ENCODE data around the gene RELA. TPM values are rescaled to one million over a fixed set of nuclear protein-coding genes. Genes with fewer than 3 reads are reported as not detected.

RELA gene
- total and polyA plus RNA-seq, 4 experiments from 2014 or later = 36.5 to 173 (median 122) TPM

- H3K36me3 Mint-ChIP-seq = peaks cover 14 to 64% of the 10 kb centered on the region in 2 donors
- peak in 1 of 5 donors; percentile 44 for DNase-seq
- Histone ChIP-seq H3K9me3 (ENCODE audit: control insufficient read depth in 1 of 2, low read length in 2 of 2) (no peaks in the 10 kb centered on the region), H3K4me3 (ENCODE audit: low read length in 2 of 2) (no peak overlapping the region), H3K27ac (ENCODE audit: low read depth, low read length) (no peak overlapping the region), H3K36me3 (ENCODE audit: insufficient read depth, low read length) (peaks cover 42% of the 10 kb centered on the region), H3K4me1 (ENCODE audit: insufficient read depth, low read length) (peaks cover 35% of the 10 kb centered on the region), H3K27me3 (ENCODE audit: insufficient read depth, low read length) (no peaks in the 10 kb centered on the region)
- CTCF ChIA-PET (ENCODE audit: partially characterized antibody) = interaction anchor here (1.8 kb wide), 1 partner anchor 44 kb away, joined by 4 read pairs; no protein-coding TSS in a partner anchor
- POLR2A ChIA-PET (ENCODE audit: partially characterized antibody) = interaction anchor here (13.6 kb wide), 1 partner anchor 8 kb away, joined by 359 read pairs; the partner anchor contains the start of gene SIPA1
- peaks cover 0 to 4% (median 0%) of the 10 kb centered on the region in 8 donors for H3K9me3 Mint-ChIP-seq
- intact Hi-C loops (cut with micrococcal nuclease) = no loop called here
- H3K27ac Mint-ChIP-seq = peak overlapping the region in 3 of 7 donors; percentile 32 to 55 (median 46)
- H3K4me3 Mint-ChIP-seq = no peak overlapping the region
- H3K4me1 Mint-ChIP-seq = peaks cover 25 to 45% (median 33%) of the 10 kb centered on the region in 4 donors
- no peaks in the 10 kb centered on the region for H3K27me3 Mint-ChIP-seq
These were observed 13.7 kb downstream of the RELA start for GRCh38 chr11:65648997-65649493.

GRCh38 chr11:65646958-65647701 is 15.6 kb downstream of the RELA start:
- peaks cover 36% of the 10 kb centered on the region for H3K4me1 ChIP-seq (ENCODE audit: insufficient read depth, low read length)
- DNase-seq = peak in 1 of 5 donors; percentile 32
- H3K27ac Mint-ChIP-seq = no peak overlapping the region
- no peak overlapping the region for H3K4me3 Mint-ChIP-seq
- H3K27me3 Mint-ChIP-seq = no peaks in the 10 kb centered on the region
- POLR2A ChIA-PET (ENCODE audit: partially characterized antibody) = interaction anchor here (0.9 to 13.6 kb wide), 3 partner anchors 6 to 15 kb away, joined by 3 to 359 read pairs (median 359); partner anchors contain the start of gene SIPA1
- no peaks in the 10 kb centered on the region for H3K27me3 ChIP-seq (ENCODE audit: insufficient read depth, low read length)
- H3K36me3 Mint-ChIP-seq = peaks cover 24 to 61% of the 10 kb centered on the region in 2 donors
- H3K9me3 ChIP-seq (ENCODE audit: control insufficient read depth in 1 of 2, low read length in 2 of 2) = no peaks in the 10 kb centered on the region
- CTCF ChIA-PET (ENCODE audit: partially characterized antibody) = no interaction called here
- H3K36me3 ChIP-seq (ENCODE audit: insufficient read depth, low read length) = peaks cover 57% of the 10 kb centered on the region
- H3K4me1 Mint-ChIP-seq = peaks cover 22 to 40% (median 30%) of the 10 kb centered on the region in 4 donors
- H3K9me3 Mint-ChIP-seq = no peaks in the 10 kb centered on the region
- intact Hi-C loops (cut with micrococcal nuclease) = no loop called here
- no peak overlapping the region for H3K4me3 ChIP-seq (ENCODE audit: low read length in 2 of 2)
- H3K27ac ChIP-seq (ENCODE audit: low read depth, low read length) = no peak overlapping the region

DNA sequence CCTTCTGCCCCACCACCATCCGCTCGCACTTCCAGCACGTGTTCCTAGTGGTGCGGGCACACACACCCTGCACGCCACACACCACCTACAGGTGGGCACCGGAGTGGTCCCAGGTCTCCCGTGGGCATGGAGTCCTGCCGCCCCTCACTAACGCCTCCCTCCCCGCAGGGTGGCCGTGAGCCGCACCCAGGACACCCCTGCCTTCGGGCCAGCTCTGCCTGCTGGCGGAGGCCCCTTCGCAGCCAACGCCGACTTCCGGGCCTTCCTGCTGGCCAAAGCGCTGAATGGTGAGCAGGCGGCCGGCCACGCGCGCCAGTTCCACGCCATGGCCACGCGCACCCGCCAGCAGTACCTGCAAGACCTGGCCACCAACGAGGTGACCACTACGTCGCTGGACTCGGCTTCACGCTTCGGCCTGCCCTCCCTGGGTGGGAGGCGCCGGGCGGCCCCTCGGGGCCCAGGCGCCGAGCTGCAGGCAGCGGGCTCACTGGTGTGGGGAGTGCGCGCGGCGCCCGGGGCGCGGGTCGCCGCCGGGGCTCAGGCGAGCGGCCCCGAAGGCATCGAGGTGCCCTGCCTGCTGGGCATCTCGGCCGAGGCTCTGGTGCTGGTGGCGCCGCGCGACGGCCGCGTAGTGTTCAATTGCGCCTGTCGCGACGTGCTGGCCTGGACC is 16.3 kb downstream of the RELA start:
- Mint-ChIP-seq H3K27ac (peak overlapping the region in 2 of 7 donors; percentile 46 to 69), H3K27me3 (no peaks in the 10 kb centered on the region), H3K36me3 (peaks cover 28 to 57% of the 10 kb centered on the region in 2 donors), H3K4me1 (peaks cover 17 to 40% (median 28%) of the 10 kb centered on the region in 4 donors), H3K9me3 (no peaks in the 10 kb centered on the region), H3K4me3 (no peak overlapping the region)
- POLR2A ChIA-PET (ENCODE audit: partially characterized antibody) = interaction anchor here (0.9 to 12.0 kb wide), 3 partner anchors 8 to 31 kb away, joined by 3 to 359 read pairs (median 4); partner anchors contain the start of gene PCNX3
- no peaks in the 10 kb centered on the region for H3K9me3 ChIP-seq (ENCODE audit: control insufficient read depth in 1 of 2, low read length in 2 of 2)
- H3K4me3 ChIP-seq (ENCODE audit: low read length in 2 of 2) = no peak overlapping the region
- H3K27me3 ChIP-seq (ENCODE audit: insufficient read depth, low read length) = no peaks in the 10 kb centered on the region
- CTCF ChIA-PET (ENCODE audit: partially characterized antibody) = no interaction called here
- intact Hi-C loops (cut with micrococcal nuclease) = no loop called here
- H3K4me1 ChIP-seq (ENCODE audit: insufficient read depth, low read length) = peaks cover 36% of the 10 kb centered on the region
- no peak overlapping the region for H3K27ac ChIP-seq (ENCODE audit: low read depth, low read length)
- DNase-seq = peak in 1 of 5 donors; percentile 14
- peaks cover 62% of the 10 kb centered on the region for H3K36me3 ChIP-seq (ENCODE audit: insufficient read depth, low read length)

DNA sequence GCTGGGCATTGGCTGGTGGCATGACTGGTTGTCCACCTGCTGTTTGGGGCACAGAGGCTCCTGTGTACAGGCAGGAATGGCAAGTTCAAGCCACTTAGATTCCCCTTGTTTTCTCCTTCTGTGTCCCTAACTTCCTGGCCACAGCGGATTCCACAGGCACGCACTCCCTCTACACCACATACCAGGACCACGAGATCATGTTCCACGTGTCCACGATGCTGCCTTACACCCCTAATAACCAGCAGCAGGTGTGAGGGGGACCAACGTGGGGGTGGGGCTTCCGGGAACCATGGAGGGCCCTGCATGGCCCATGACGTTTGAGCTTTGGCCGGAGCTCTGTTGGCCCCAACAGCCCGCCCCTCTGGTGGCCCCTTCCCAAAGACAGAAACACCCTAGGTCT is 17.0 kb downstream of the RELA start:
- H3K4me3 ChIP-seq (ENCODE audit: low read length in 2 of 2) = no peak overlapping the region
- Mint-ChIP-seq H3K4me1 (peaks cover 12 to 38% (median 24%) of the 10 kb centered on the region in 4 donors), H3K27me3 (no peaks in the 10 kb centered on the region), H3K4me3 (peak overlapping the region in 1 of 8 donors; percentile 35), H3K27ac (peak overlapping the region in 1 of 7 donors; percentile 59), H3K9me3 (no peaks in the 10 kb centered on the region), H3K36me3 (peaks cover 23 to 52% of the 10 kb centered on the region in 2 donors)
- peaks cover 36% of the 10 kb centered on the region for H3K4me1 ChIP-seq (ENCODE audit: insufficient read depth, low read length)
- no peaks in the 10 kb centered on the region for H3K27me3 ChIP-seq (ENCODE audit: insufficient read depth, low read length)
- peak in 1 of 5 donors; percentile 5 for DNase-seq
- intact Hi-C loops (cut with micrococcal nuclease) = no loop called here
- no peaks in the 10 kb centered on the region for H3K9me3 ChIP-seq (ENCODE audit: control insufficient read depth in 1 of 2, low read length in 2 of 2)
- H3K36me3 ChIP-seq (ENCODE audit: insufficient read depth, low read length) = peaks cover 59% of the 10 kb centered on the region
- POLR2A ChIA-PET (ENCODE audit: partially characterized antibody) = interaction anchor here (1.0 to 12.0 kb wide), 2 partner anchors 8 to 31 kb away, joined by 4 to 359 read pairs; partner anchors contain the start of gene PCNX3
- H3K27ac ChIP-seq (ENCODE audit: low read depth, low read length) = no peak overlapping the region
- CTCF ChIA-PET (ENCODE audit: partially characterized antibody) = no interaction called here

DNA sequence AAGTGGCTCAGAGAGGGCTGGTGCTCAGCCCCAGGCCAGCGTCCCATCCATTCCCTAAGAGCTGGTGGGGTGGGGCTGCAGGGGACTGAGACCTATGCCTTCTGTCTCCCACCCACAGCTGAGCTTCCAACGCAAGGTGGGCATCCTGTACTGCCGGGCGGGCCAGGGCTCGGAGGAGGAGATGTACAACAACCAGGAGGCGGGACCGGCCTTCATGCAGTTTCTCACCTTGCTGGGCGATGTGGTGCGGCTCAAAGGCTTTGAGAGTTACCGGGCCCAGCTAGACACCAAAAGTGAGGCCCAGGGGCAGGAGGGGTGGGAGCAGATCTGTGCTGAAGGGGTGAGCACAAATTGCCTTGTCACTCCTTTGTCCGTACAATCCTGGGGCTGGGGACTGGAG is 17.9 kb downstream of the RELA start:
- DNase-seq = no peak
- Mint-ChIP-seq H3K27me3 (no peaks in the 10 kb centered on the region), H3K4me1 (peaks cover 14 to 42% (median 28%) of the 10 kb centered on the region in 4 donors), H3K36me3 (peaks cover 23 to 53% of the 10 kb centered on the region in 2 donors), H3K27ac (peak overlapping the region in 3 of 7 donors; percentile 59 to 78 (median 70)), H3K4me3 (peak overlapping the region in 1 of 8 donors; percentile 20), H3K9me3 (no peaks in the 10 kb centered on the region)
- Histone ChIP-seq H3K27ac (ENCODE audit: low read depth, low read length) (no peak overlapping the region), H3K4me3 (ENCODE audit: low read length in 2 of 2) (no peak overlapping the region), H3K9me3 (ENCODE audit: control insufficient read depth in 1 of 2, low read length in 2 of 2) (no peaks in the 10 kb centered on the region), H3K4me1 (ENCODE audit: insufficient read depth, low read length) (peaks cover 44% of the 10 kb centered on the region), H3K27me3 (ENCODE audit: insufficient read depth, low read length) (no peaks in the 10 kb centered on the region), H3K36me3 (ENCODE audit: insufficient read depth, low read length) (peaks cover 52% of the 10 kb centered on the region)
- ChIA-PET POLR2A (ENCODE audit: partially characterized antibody) (interaction anchor here (0.6 to 12.0 kb wide), 3 partner anchors 9 to 214 kb away, joined by 3 to 359 read pairs (median 113); partner anchors contain the start of genes MAP3K11 and PCNX3), CTCF (ENCODE audit: partially characterized antibody) (interaction anchor here (0.7 to 1.7 kb wide), 2 partner anchors 19 to 67 kb away, joined by 3 to 4 read pairs; no protein-coding TSS in a partner anchor)
- intact Hi-C loops (cut with micrococcal nuclease) = no loop called here

DNA sequence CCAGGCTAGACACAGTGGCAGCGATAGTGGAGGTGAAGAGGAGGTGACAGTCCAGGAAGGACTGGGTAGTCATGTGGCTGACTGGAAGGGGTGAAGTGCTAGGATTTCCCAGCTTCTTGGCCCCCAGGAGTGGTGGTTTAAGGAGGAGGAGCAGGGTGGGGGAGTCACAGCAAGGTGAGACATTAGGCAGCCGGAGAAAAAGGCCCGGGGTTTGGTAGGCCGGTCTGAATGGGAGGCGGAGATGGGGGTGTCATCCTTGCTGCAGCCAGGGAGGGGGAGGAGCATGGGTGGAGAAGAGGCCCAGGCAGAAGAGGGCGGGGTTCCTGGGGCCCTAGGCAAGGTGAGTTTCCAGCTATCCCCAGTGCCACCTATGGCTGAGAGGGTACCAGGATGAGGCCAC is 18.7 kb downstream of the RELA start:
- ChIA-PET CTCF (ENCODE audit: partially characterized antibody) (interaction anchor here (0.7 to 1.7 kb wide), 2 partner anchors 18 to 67 kb away, joined by 3 to 4 read pairs; no protein-coding TSS in a partner anchor), POLR2A (ENCODE audit: partially characterized antibody) (interaction anchor here (8.8 to 12.0 kb wide), 2 partner anchors 10 to 28 kb away, joined by 113 to 359 read pairs; partner anchors contain the start of genes MAP3K11 and PCNX3)
- Histone ChIP-seq H3K27ac (ENCODE audit: low read depth, low read length) (no peak overlapping the region), H3K4me1 (ENCODE audit: insufficient read depth, low read length) (peaks cover 53% of the 10 kb centered on the region), H3K27me3 (ENCODE audit: insufficient read depth, low read length) (no peaks in the 10 kb centered on the region), H3K9me3 (ENCODE audit: control insufficient read depth in 1 of 2, low read length in 2 of 2) (no peaks in the 10 kb centered on the region), H3K36me3 (ENCODE audit: insufficient read depth, low read length) (peaks cover 43% of the 10 kb centered on the region), H3K4me3 (ENCODE audit: low read length in 2 of 2) (no peak overlapping the region)
- no peak for DNase-seq
- Mint-ChIP-seq H3K4me1 (peaks cover 18 to 51% (median 35%) of the 10 kb centered on the region in 4 donors), H3K36me3 (peaks cover 23 to 53% of the 10 kb centered on the region in 2 donors), H3K27ac (peak overlapping the region; percentile 67 to 89 (median 81)), H3K4me3 (peak overlapping the region in 3 of 8 donors; percentile 10 to 40 (median 25)), H3K9me3 (no peaks in the 10 kb centered on the region), H3K27me3 (no peaks in the 10 kb centered on the region)
- intact Hi-C loops (cut with micrococcal nuclease) = no loop called here

Data from CD4-positive, alpha-beta memory T cell (primary cell).